Measurements from ENCODE around the gene P2RX1. TPM values are rescaled to one million over a fixed set of nuclear protein-coding genes. Genes with fewer than 3 reads are reported as not detected.
A peak's percentile ranks its signal among the peaks of the same experiment; 100 is the strongest.
"Not testable (repeated sequence)": the region's sequence is repeated elsewhere in the genome, so short reads cannot be mapped to it uniquely, and the experiment has no call there.

The P2RX1 gene
- polyA plus RNA-seq, 1 donor from 2014 or later, result 2.4 TPM

DNA sequence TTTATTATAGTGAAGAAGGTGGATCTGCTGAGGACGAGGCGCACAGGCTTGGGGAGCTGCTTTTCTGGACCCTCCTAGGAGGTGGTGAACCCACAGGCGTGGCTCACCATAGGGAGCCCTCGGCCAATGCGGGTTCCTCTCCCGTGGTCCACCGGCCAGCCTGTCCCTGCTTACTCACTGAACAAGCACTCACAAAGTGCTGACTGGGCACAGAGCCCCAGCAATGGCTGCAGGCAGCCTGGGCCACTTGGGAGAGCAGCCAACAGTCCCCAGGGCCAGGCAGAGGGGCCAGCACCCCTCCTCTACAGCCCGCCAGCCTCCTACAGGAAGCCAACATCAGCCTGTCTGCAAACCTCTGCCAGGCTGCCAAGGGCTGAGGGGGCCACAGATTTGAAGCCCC is 51.1 kb downstream of the P2RX1 start:
- no peaks in the 10 kb centered on the region for H3K9me3 Mint-ChIP-seq
- H3K4me3 Mint-ChIP-seq, result no peak overlapping the region
- H3K4me1 Mint-ChIP-seq, result no peaks in the 10 kb centered on the region
- H3K27me3 Mint-ChIP-seq, result no peaks in the 10 kb centered on the region
- H3K36me3 Mint-ChIP-seq, result no peaks in the 10 kb centered on the region
- no peak overlapping the region for H3K27ac Mint-ChIP-seq

- Mint-ChIP-seq H3K27me3 (no peaks in the 10 kb centered on the region), H3K4me3 (no peak overlapping the region), H3K36me3 (no peaks in the 10 kb centered on the region), H3K27ac (no peak overlapping the region), H3K4me1 (no peaks in the 10 kb centered on the region), H3K9me3 (no peaks in the 10 kb centered on the region)
These were observed 51.7 kb downstream of the P2RX1 start for GRCh38 chr17:3864534-3864933.

DNA sequence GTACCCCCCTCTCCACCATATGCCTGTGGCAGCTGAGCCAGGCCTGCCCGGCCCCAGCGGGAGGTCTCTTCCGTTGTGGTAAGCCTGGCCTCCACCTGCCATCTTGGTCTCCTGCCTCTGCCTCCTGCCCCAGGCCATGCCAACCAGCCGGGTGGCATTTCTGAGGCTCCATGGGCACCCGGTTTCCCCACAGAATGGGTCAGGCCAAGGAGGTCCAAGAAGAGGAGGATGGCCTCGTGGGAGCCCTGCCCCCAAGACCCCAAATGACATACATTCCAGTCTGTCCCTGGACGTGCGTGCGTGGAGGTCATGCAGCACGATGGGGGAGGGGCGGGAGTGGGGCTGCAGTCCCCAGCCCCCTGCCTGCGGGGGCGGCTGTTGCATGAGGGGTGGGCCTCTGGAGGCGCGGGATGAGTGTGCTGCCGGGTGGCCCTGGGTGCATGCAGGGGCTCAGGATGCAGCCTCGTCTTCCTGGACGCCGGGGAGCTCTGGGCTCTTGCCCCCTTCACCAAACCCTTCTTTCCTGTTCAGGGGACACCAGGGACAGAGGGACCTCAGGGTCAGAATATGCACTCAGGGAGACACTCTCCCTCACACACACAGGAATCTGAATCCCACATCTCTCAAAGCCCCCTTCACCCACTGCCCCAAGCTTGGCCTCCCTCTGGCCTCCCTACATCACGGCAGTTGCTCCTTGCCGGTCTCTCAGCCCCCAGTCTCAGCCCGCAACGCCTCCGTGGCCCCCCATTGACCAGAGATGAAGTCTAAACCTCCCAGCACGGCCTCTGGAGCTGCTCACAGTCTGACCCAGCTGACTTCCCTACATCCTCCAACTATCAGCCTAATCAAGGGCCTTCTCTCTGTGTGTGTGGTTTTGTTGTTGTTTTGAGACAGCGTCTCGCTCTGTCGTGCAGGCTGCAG is 54.2 kb downstream of the P2RX1 start:
- Mint-ChIP-seq H3K4me1 (no peaks in the 10 kb centered on the region), H3K9me3 (no peaks in the 10 kb centered on the region), H3K36me3 (no peaks in the 10 kb centered on the region), H3K27me3 (no peaks in the 10 kb centered on the region), H3K4me3 (no peak overlapping the region), H3K27ac (no peak overlapping the region)

DNA sequence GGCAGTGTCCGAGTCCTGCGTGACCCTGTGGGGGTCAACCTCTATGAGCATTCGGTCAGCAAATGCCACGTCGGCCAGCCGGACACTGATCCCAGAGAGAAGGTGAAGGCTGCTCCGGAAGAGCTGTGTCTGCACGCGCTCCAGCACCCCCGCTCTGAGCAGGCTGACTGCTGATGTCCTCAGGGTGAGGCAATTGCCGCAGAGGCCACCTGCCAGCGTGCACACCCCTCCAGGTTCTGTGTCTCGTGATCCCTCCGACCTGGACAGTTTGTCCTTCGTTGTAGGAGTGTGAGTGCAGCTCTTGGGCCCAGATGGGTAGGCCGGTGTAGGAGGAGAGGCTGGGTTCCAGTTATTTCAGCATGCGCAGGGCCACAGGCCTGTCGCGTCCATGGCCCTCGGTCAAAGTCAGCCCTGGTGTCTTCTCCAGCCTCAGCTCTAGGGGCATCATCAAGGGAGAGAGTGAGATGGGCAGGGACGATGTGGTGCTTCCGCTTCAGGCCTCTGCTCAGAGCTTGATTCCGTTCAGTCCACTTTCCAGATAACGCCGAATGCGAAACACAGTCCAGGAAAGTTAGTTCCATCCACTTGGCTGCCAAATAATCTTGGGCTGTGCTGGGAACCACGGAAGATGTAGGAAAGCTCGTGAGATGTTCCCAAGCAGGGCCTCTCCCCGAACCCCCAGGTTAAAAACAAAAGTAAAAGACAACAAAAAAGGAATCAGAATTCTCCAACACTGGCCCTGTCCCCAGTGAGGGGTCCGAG is 55.1 kb downstream of the P2RX1 start:
- no peak overlapping the region for H3K4me3 Mint-ChIP-seq
- no peaks in the 10 kb centered on the region for H3K9me3 Mint-ChIP-seq
- no peaks in the 10 kb centered on the region for H3K36me3 Mint-ChIP-seq
- no peak overlapping the region for H3K27ac Mint-ChIP-seq
- no peaks in the 10 kb centered on the region for H3K27me3 Mint-ChIP-seq
- H3K4me1 Mint-ChIP-seq, result no peaks in the 10 kb centered on the region

- Mint-ChIP-seq H3K9me3 (no peaks in the 10 kb centered on the region), H3K4me1 (no peaks in the 10 kb centered on the region), H3K27ac (no peak overlapping the region), H3K27me3 (no peaks in the 10 kb centered on the region), H3K4me3 (no peak overlapping the region), H3K36me3 (no peaks in the 10 kb centered on the region)
These were observed 56.3 kb downstream of the P2RX1 start for GRCh38 chr17:3859940-3860339.

DNA sequence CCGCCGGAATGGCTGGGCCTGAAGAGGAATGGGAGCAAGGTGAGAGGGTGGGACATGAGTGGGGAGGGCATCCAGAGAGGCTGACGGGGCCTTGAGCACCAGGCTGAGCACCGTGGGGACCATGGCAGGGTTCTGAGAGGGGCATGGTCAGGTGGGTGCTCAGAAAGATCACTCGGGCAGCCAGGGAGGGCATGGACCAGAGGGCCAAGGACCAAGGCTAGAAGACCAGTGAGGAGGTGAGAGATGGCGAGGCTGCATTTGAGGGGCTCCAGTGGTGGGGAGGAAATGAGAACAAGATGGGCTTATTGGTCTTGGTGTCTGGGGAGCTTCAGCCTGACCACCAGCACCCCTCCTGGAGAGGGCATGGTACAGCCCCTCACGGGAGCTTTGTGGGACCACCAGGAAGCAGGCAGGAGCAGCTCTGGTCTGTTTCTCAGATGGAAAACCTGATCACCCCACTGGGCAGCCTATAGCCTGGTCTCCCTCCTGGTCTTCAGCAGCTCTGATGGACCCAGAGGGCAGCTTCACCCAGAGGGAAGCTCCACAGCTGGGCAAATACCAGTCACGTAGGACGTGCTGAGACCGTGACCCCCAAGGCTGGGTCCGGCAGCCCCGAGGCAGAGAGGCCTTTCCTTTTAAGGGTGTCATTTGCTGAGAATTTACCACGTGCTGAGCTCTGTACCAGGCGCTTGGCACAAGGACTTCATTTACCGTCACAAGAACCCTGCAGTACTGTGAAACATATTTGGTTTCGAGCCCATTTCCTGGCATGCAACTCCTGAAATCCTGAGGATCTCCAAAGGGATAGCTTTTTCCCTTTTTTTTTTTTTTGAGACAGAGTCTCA is 58.8 kb downstream of the P2RX1 start:
- H3K36me3 Mint-ChIP-seq, result no peaks in the 10 kb centered on the region
- H3K27me3 Mint-ChIP-seq, result no peaks in the 10 kb centered on the region
- no peaks in the 10 kb centered on the region for H3K4me1 Mint-ChIP-seq
- H3K9me3 Mint-ChIP-seq, result no peaks in the 10 kb centered on the region
- H3K27ac Mint-ChIP-seq, result no peak overlapping the region
- no peak overlapping the region for H3K4me3 Mint-ChIP-seq

DNA sequence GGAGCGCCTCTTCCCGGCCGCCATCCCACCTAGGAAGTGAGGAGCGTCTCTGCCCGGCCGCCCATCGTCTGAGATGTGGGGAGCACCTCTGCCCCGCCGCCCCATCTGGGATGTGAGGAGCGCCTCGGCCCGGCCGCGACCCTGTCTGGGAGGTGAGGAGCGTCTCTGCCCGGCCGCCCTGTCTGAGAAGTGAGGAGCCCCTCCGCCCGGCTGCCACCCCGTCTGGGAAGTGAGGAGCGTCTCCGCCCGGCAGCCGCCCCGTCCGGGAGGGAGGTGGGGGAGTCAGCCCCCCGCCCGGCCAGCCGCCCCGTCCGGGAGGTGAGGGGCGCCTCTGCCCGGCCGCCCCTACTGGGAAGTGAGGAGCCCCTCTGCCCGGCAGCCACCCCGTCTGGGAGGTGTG is 62.1 kb downstream of the P2RX1 start:
- not testable (repeated sequence) for H3K27me3 Mint-ChIP-seq, H3K36me3 Mint-ChIP-seq, H3K9me3 Mint-ChIP-seq, H3K4me3 Mint-ChIP-seq, H3K27ac Mint-ChIP-seq, H3K4me1 Mint-ChIP-seq

GRCh38 chr17:3852561-3852960 is 63.7 kb downstream of the P2RX1 start:
- H3K36me3 Mint-ChIP-seq, result no peaks in the 10 kb centered on the region
- no peak overlapping the region for H3K4me3 Mint-ChIP-seq
- no peak overlapping the region for H3K27ac Mint-ChIP-seq
- peaks cover 2% of the 10 kb centered on the region for H3K27me3 Mint-ChIP-seq
- H3K9me3 Mint-ChIP-seq, result no peaks in the 10 kb centered on the region
- H3K4me1 Mint-ChIP-seq, result peaks cover 0 to 1% (median 0%) of the 10 kb centered on the region in 3 donors

- H3K4me3 Mint-ChIP-seq, result no peak overlapping the region
- H3K4me1 Mint-ChIP-seq, result peaks cover 0 to 3% (median 0%) of the 10 kb centered on the region in 3 donors
- H3K36me3 Mint-ChIP-seq, result no peaks in the 10 kb centered on the region
- H3K27me3 Mint-ChIP-seq, result peaks cover 2% of the 10 kb centered on the region
- H3K9me3 Mint-ChIP-seq, result no peaks in the 10 kb centered on the region
- no peak overlapping the region for H3K27ac Mint-ChIP-seq
These were observed 64.7 kb downstream of the P2RX1 start for GRCh38 chr17:3851461-3852100.

GRCh38 chr17:3848229-3848835 is 67.9 kb downstream of the P2RX1 start:
- H3K27ac Mint-ChIP-seq, result no peak overlapping the region
- H3K4me3 Mint-ChIP-seq, result peak overlapping the region in 1 of 4 donors; percentile 55
- H3K36me3 Mint-ChIP-seq, result peaks cover 3% of the 10 kb centered on the region
- peaks cover 2% of the 10 kb centered on the region for H3K27me3 Mint-ChIP-seq
- H3K9me3 Mint-ChIP-seq, result no peaks in the 10 kb centered on the region
- H3K4me1 Mint-ChIP-seq, result peaks cover 13 to 19% (median 14%) of the 10 kb centered on the region in 3 donors

GRCh38 chr17:3847165-3847670 is 69.0 kb downstream of the P2RX1 start:
- no peaks in the 10 kb centered on the region for H3K9me3 Mint-ChIP-seq
- peaks cover 2% of the 10 kb centered on the region for H3K27me3 Mint-ChIP-seq
- H3K4me1 Mint-ChIP-seq, result peaks cover 13 to 21% (median 14%) of the 10 kb centered on the region in 3 donors
- peaks cover 3% of the 10 kb centered on the region for H3K36me3 Mint-ChIP-seq
- peak overlapping the region in 1 of 4 donors; percentile 96 for H3K4me3 Mint-ChIP-seq
- H3K27ac Mint-ChIP-seq, result no peak overlapping the region

All from IgD-negative memory B cell (primary cell).